CD1c-positive myeloid dendritic cell (primary cell): ENCODE data around the gene CD46.

ENCODE experiments used
- DNase-seq: peaks from one replicate; pipeline ENCODE4 v3.0.0-alpha.2; 2016; ENCODE audit errors: extremely low spot score

CD46 gene

DNA sequence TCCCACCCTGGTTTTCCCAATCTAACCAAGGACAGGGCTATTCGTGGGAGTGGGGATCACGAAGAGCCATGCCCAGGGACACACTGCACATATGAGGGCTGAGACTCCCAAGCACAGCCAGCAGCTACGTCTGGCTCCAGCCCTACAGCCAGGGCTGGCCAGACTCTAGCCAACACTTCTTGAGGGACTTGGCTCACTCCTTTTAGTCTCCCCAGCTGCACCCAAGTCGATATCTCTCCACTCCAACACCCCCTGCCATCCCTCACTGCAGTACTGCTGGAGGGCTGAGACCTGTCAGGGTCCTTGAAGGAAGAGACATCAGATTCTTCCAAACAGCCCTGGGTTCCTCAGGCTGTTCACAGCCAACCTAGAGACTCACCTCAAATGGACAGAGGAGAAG is 62.6 kb downstream of the CD46 start:
- DNase-seq, result no peak

- no peak for DNase-seq
Observed at GRCh38 chr1:207815466-207815865, 63.6 kb downstream of the CD46 start.

DNA sequence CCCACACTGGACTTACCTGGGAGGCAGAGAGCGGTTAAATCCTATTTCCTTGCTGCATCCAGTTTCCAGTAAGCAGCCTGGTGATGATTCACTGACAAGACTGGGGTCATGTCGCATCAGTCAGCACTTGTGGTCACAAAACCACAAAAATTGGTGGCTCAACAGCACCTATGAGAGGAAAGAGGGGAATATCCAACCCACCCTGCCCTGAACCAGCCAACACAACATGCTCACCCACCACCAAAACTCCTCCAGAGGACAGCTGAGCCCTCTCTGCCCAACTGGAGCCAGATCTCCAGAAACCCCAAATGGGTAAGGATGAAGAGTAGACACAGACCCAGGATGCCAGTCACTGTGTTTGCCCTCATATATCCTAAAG is 64.0 kb downstream of the CD46 start:
- peak; percentile 39 for DNase-seq

DNA sequence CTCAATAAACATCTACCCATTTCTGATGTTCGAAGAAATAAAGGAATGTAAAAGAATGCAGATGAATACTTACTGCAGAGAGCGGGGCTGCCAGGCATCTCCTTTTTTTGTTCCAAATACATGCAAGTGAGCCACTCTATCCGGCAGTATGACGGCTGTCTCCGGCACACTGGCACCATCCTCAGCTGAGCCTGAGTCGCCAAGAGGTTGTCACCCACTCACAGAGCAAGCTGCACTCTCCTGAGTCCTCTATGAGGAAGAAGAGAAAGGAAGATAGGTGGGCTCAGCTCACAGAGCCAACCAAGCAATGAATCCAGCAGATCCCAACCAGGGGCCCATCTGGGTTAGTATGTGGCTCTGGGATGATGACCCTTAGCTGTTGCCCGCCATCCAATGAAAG is 65.3 kb downstream of the CD46 start:
- DNase-seq, result no peak

DNA sequence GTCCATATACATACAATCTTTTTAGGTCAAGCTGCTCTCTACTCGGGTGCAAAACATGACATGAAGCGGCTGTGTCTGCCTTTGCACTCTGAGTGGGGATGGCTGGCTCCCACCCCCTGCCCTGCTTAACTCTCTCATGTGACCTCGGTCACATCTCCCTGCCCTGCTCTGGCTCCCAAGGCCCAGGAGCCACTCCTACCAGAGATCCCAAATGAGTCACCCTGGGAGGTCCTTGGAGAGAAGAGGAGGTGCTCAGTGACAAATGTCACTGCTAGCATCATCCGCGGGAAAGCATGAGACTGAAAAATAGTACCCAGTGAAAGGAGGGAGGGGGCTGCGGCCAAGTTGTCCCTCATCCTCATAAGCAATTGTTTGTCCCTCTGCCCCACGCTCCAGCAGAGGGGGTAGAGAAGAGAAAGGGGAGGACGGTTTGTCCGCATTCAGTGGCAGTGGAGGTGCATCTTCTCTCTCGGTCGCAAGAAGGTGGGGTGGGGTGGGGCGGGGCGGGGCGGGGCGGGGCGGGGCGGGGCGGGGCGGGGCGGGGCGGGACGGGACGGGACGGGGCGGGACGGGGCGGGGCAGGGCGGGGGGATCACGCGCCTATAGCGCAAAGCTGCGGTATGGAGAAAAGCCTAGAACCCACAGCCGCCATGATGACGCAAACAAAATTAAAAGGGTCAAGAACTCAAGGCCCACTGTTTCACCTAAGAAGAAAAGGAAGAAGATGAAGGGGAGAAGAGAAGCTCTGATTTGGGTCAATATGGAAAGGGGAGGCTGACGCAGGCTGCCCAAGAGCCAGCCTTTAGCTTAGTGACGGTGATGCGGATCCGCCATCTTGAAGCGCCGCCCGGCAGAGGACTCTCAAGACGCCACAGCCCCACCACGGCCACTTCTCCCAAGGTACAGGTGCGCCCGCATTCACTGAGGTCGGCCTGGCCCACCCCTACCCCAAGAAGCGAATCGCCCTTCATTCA is 66.2 kb downstream of the CD46 start:
- no peak for DNase-seq

- no peak for DNase-seq
Observed at GRCh38 chr1:207818971-207819451, 67.2 kb downstream of the CD46 start.

DNA sequence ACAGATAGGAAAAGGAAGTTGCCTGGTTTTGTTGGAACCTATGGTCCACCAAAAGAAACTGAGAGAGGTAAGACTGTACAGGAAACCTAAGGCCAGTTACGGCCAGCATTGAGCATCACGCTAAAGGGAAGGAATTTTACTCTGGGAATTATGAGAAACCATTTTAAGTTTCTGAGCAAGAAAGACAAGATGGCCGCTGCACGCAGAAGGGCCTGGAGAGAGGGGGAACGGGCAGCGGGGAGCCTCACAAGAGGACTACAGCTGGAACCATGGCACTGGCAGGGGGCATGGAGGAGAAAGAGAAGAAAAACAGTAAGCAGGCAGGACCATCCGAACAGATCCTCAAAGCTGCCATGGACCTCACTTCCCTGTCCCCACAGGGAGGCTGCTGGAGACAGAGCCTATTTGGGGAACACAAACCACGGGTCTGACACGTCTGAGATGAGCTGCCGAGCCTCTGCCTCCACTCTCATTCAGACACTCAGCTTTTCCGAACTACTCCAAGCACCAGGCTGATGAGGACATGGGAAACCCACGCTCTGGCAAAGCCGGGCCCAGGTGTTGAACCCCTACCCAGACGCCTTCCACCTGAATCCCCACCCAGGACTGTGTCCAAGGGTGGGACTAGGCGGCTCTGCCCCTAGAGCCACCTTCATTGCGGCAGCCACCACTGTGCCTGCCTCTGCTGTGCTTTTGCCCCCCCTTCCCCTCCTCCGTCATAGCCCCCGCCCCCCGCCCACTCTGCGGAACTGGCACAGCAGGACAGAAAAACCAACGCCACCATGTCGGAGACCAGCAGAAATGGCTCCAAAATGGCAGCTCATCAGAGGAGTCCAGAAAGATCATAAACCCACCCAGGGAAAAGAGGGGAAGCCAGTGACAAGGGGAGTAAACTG is 69.0 kb downstream of the CD46 start:
- no peak for DNase-seq

- no peak for DNase-seq
Observed at GRCh38 chr1:207821464-207822045, 69.7 kb downstream of the CD46 start.

GRCh38 chr1:207822124-207822601 is 70.3 kb downstream of the CD46 start:
- no peak for DNase-seq

- peak; percentile 70 for DNase-seq
Observed at GRCh38 chr1:207822602-207823451, 71.0 kb downstream of the CD46 start.

DNA sequence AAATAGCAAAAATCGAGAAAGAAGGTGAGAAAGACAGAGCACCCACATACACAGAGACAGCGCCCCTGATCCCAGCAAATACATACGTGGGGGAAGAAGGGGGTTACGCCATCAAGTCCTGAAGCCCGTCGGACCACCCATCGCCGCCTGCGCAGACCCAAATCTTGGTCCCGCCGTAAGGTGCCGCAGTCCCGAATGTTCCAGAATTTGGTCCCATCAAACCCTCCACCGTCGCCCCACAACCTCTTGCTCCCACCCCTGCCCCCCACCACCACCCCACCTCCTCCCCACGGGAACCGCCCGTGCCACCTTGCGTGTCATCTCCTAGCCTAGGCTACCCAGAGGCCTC is 71.7 kb downstream of the CD46 start:
- no peak for DNase-seq

DNA sequence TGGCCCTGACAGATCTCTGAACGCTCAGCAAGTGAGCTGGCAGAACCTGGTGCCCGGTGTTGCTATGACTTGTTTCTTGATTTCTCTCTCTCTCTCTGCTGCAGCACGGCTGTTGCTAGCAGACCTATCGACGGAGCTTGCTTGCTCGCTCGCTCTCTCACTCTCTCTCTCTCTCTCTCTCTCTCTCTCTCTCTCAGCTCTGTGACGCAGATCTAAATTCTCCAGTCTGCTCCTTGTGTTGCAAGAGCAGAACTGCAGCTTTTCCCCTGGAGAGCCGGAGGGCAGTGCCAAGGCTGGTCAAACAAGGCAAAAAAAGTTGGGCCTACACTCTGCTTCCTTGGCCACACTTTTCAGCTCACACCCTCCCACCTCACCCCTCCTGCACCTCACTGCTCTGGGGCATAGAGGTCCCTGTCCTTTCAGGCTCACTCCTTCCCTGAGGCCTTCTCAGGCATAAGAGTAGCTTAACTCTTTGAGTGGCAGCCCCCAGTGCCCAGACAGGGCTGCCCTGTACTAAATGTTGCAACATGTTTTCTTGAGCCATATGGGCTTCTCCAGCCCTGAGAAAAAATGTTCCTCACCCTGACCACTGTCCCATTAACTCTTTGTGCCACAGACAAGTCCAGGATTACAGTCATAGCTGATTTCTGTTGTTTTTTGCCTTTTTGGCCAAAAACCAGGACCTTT is 72.2 kb downstream of the CD46 start:
- DNase-seq, result peak; percentile 93

DNA sequence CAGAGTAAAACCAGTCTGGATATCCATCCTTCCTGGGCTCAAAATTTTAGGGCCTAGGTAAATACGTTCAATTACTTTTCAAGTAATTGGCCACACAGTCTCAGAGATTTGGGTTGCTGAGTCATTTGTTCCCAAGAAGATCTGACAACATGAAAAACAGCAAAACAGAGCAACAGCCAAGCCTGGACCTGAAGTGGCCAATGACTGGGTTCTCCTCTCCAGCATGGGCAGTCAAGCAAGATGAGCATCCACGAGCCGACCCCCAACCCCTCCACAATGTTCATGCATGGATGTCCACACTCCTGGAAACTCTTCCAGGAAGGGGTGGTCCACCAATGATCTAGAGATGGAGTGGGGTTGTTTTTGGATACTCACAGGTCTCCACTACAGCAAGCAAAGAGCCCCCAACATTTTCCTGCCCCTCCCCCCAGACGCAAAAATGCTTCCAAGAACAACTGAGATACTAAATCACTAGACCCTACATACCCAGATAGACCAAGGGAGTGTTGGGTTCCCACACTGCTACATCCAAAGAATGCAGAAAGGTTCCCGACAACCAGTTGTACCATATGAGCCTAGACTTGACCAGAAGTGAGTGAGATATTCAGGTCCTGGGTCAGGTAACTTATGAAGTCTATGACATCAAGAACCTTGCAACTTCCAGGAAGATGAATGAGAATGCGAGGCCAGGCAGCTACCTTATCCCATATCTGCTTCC is 73.0 kb downstream of the CD46 start:
- no peak for DNase-seq

- DNase-seq, result no peak
Observed at GRCh38 chr1:207825409-207825695, 73.5 kb downstream of the CD46 start.

GRCh38 chr1:207825719-207826556 is 74.1 kb downstream of the CD46 start:
- DNase-seq, result peak; percentile 97

DNA sequence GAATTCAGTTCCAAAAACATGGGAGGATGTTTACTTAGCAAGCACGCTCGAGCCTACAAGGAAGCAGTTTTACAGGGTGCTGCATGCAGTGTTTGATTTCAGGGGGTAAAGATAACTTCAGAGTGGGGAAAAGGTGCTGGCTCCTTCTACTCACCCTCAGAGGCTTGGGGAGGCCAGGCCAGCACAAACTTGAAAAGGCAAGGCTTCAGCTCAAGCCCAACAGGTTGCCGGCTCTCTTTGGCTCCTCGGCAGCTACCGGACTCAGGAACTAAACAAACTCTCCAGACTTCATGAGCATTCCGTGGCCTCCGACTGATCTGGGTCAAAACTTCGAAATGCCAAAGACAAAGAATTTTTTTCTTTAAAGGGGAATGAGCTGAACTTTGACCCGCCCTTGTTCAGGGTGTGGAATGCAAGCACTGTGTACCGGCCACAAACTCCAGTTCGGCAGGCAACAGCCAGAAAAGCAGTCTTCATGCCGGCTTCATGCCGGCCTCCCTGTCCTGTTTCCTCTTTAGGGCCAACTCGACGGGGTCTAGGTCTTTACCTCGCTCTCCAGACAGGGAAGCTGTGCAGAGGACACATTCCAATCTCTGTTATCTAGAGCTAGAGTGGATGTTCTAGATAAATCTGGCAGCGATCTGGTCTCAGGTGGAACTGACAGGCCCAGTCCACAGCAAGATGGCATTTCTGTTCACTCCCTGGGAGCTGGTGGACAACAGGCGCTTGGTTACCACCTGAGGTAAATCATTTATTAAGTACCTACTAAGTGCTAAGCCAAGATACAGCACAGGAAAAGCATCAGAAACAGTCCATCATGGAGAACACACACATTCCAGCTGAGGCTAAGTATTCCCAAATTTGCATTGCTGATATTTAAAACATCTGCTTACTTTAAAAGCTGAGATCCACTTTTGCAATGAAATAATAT is 75.0 kb downstream of the CD46 start:
- DNase-seq, result no peak

- no peak for DNase-seq
Observed at GRCh38 chr1:207827488-207827830, 75.6 kb downstream of the CD46 start.

DNA sequence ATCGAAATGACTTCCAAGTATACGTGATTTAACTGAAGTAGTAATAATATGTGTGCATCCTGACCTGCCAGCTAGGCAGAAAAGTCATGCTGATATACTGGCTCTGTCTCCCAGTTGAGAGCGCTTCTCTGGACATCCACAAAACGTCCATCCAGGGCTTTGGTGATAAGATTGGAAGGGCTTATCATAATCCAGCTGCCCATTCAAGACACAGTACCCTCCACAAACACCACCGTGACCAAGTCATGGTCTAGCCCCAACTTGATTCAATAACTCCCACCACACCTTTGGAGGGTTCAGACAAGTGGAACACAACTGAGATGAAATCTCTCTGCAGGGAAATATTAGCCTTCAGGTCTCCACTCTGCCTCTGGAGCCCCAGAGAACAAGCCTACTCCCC is 76.2 kb downstream of the CD46 start:
- no peak for DNase-seq
